Uterus (tissue), 4 donors: ENCODE measurements around the gene AZU1. TPM values are rescaled to one million over a fixed set of nuclear protein-coding genes. Genes with fewer than 3 reads are reported as not detected.
"Not testable (repeated sequence)": the region's sequence is repeated elsewhere in the genome, so short reads cannot be mapped to it uniquely, and the experiment has no call there.

ENCODE experiments used
- DNase-seq, 2 donors: peaks; one replicate each; pipeline ENCODE4 v3.0.0-alpha.2; 2019 to 2020
- H3K27ac ChIP-seq, 2 donors: fragments of 200-600 bp; sonication (generic); 1 replicate in 1 of 2; 2 replicates in 1 of 2; pipeline ENCODE4 v1.5.1; 2016 to 2018
- H3K27me3 ChIP-seq, 2 donors: fragments of 200-600 bp; sonication (generic); one replicate each; pipeline ENCODE4 v1.5.1; 2018 to 2019; ENCODE audit warnings: control low read depth in 1 of 2
- H3K36me3 ChIP-seq, 2 donors: fragments of 200-600 bp; sonication (generic); one replicate each; pipeline ENCODE4 v1.5.1; 2019; ENCODE audit warnings: control low read depth in 1 of 2
- H3K4me1 ChIP-seq, 2 donors: fragments of 200-600 bp; sonication (generic); one replicate each; pipeline ENCODE4 v1.5.1; 2018 to 2019; ENCODE audit warnings: control low read depth in 1 of 2
- H3K4me3 ChIP-seq, 2 donors: fragments of 200-600 bp; sonication (generic); 1 replicate in 1 of 2; 2 replicates in 1 of 2; pipeline ENCODE4 v1.5.1; 2018 to 2019; ENCODE audit warnings: mild to moderate bottlenecking in 1 of 2
- H3K9me3 ChIP-seq, 2 donors: fragments of 200-600 bp; sonication (generic); one replicate each; pipeline ENCODE4 v1.5.1; 2019; ENCODE audit warnings: control low read depth in 1 of 2
- CTCF ChIP-seq, 4 experiments: fragments of 200-600 bp in 2 of 4; fragments of 450-650 bp in 2 of 4; sonication (generic) in 2 of 4; IDR thresholded peaks; one replicate each; pipeline ENCODE4 v1.5.1; 2016 to 2019; ENCODE audit warnings: antibody characterized with exemption in 4 of 4, mild to moderate bottlenecking in 2 of 4, moderate library complexity in 1 of 4
- POLR2A ChIP-seq, 2 donors: fragments of 450-650 bp; IDR thresholded peaks; one replicate each; pipeline ENCODE4 v1.6.1; 2016; ENCODE audit warnings: antibody characterized with exemption in 2 of 2, mild to moderate bottlenecking in 1 of 2, moderate library complexity in 1 of 2
- intact Hi-C: fragments of 100-400 bp; cut with DNase I; formaldehyde crosslinking; loops from one replicate; pipeline ENCODE4 v1.15.1; 2023; ENCODE audit warnings: low total_unique reads
- total RNA-seq, 4 donors: library from RNA; depleted of rRNA in 3 of 4; stranded (reverse); fragments of >200 nt in 3 of 4; gene quantifications; one replicate each; pipeline versions ENCODE4 v1.1.0 to v1.2.4, GENCODE V29; 2014 to 2023
- donor health status: DM: yes; HTN: yes; CAD: no.

The AZU1 gene
- total RNA-seq, 4 donors from 2014 or later: 0.85 to 2.6 TPM; not detected in 2

- no peak for TF ChIP-seq POLR2A (IDR thresholded peaks at IDR 0.05)
- no peak for TF ChIP-seq CTCF (IDR thresholded peaks at IDR 0.05)
- no peak for DNase-seq
- Histone ChIP-seq H3K27ac (no peak overlapping the region), H3K4me1 (peaks cover 0 to 12% of the 10 kb centered on the region in 2 donors), H3K9me3 (no peaks in the 10 kb centered on the region), H3K27me3 (peaks cover 0 to 33% of the 10 kb centered on the region in 2 donors), H3K36me3 (no peaks in the 10 kb centered on the region), H3K4me3 (no peak overlapping the region)
- intact Hi-C loops: no loop called here
Observed at GRCh38 chr19:843836-844545, 16.4 kb downstream of the AZU1 start.

GRCh38 chr19:844546-844971 lies 16.9 kb downstream of the AZU1 start:
- no peak for TF ChIP-seq POLR2A (IDR thresholded peaks at IDR 0.05)
- TF ChIP-seq CTCF (IDR thresholded peaks at IDR 0.05): no peak
- Histone ChIP-seq H3K9me3 (no peaks in the 10 kb centered on the region), H3K27me3 (peaks cover 0 to 33% of the 10 kb centered on the region in 2 donors), H3K4me1 (peaks cover 0 to 12% of the 10 kb centered on the region in 2 donors), H3K27ac (no peak overlapping the region), H3K4me3 (no peak overlapping the region), H3K36me3 (no peaks in the 10 kb centered on the region)
- intact Hi-C loops: no loop called here
- no peak for DNase-seq

DNA sequence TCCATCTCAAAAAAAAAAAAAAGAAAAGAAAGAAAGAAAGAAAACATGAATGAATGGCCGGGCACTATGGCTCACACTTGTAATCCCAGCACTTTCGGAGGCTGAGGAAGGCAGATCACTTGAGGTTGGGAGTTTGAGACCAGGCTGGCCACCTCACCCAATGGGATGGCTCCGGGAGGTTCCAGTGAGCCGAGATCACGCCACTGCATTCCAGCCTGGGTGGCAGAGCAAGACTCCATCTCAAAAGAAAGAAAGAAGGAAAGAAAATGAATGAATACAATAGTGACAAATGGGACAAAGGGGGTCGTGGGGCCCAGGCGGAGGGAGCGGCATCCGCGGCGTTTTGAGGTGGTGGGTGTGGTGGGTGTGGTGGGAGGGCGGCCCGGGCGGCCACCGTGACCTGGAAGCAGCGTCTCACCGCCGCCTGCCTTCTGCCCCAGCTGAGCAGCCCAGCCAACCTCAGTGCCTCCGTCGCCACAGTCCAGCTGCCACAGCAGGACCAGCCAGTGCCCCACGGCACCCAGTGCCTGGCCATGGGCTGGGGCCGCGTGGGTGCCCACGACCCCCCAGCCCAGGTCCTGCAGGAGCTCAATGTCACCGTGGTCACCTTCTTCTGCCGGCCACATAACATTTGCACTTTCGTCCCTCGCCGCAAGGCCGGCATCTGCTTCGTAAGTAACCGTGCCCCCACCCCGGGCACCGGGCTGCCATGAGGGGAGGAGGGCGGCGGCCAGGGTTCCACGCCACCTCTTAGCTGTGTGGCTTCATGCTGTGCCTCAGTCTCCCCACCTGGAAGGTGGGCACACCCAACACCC lies 18.3 kb downstream of the AZU1 start:
- Histone ChIP-seq H3K27ac (no peak overlapping the region), H3K36me3 (no peaks in the 10 kb centered on the region), H3K4me1 (peaks cover 3 to 12% of the 10 kb centered on the region in 2 donors), H3K27me3 (peaks cover 0 to 33% of the 10 kb centered on the region in 2 donors), H3K9me3 (no peaks in the 10 kb centered on the region), H3K4me3 (no peak overlapping the region)
- intact Hi-C loops: no loop called here
- no peak for DNase-seq
- no peak for TF ChIP-seq POLR2A (IDR thresholded peaks at IDR 0.05)
- TF ChIP-seq CTCF (IDR thresholded peaks at IDR 0.05): no peak

DNA sequence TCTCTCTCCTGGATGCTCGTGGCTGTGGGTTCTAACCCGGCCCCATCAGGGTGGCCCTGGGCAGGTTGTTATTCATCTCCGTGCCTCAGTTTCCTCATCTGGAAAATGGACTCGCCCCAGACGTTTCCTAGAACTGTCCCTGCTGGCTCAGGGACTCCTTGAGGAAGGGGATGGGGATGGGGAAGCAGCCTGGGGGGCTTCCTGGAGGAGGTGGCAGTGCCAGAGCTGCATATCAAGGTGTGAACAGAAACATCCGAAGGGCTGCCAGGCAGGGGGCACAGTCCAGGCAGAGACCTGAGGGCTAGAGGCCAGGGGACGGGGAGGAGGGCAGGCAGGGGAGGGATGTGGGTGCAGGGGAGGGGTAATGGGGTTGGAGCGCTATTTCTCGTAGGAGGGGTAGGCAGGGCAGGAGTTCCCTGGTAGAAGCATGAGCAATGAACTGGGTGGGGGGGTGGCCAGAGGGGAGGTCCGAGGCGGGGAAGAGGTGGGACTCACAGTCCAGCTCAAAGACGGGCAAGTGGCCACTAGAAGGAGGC lies 20.8 kb downstream of the AZU1 start:
- no peak for TF ChIP-seq CTCF (IDR thresholded peaks at IDR 0.05)
- no peak for TF ChIP-seq POLR2A (IDR thresholded peaks at IDR 0.05)
- H3K36me3 ChIP-seq: no peaks in the 10 kb centered on the region
- peaks cover 9 to 36% of the 10 kb centered on the region in 2 donors for H3K27me3 ChIP-seq
- H3K4me1 ChIP-seq: peaks cover 3 to 8% of the 10 kb centered on the region in 2 donors
- no peaks in the 10 kb centered on the region for H3K9me3 ChIP-seq
- no peak overlapping the region for H3K27ac ChIP-seq
- DNase-seq: no peak
- H3K4me3 ChIP-seq: no peak overlapping the region
- intact Hi-C loops: no loop called here

GRCh38 chr19:849195-849594 lies 21.6 kb downstream of the AZU1 start:
- H3K9me3 ChIP-seq, H3K36me3 ChIP-seq, H3K4me3 ChIP-seq, intact Hi-C loops, H3K27ac ChIP-seq, DNase-seq, H3K4me1 ChIP-seq: not testable (repeated sequence)
- peaks cover 9 to 32% of the 10 kb centered on the region in 2 donors for H3K27me3 ChIP-seq
